Parathyroid adenoma (tissue), 2 donors: ENCODE measurements around the gene FCGR2B.
"Not testable (repeated sequence)": the region's sequence is repeated elsewhere in the genome, so short reads cannot be mapped to it uniquely, and the experiment has no call there.

ENCODE experiments used
- H2AFZ ChIP-seq: fragments of 300-600 bp; sonication (generic); one replicate; pipeline ENCODE4 v1.7.0; 2017; ENCODE audit warnings: antibody characterized with exemption, mild to moderate bottlenecking
- H3K27ac ChIP-seq: fragments of 300-600 bp; sonication (generic); one replicate; pipeline ENCODE4 v1.7.0; 2017
- H3K27me3 ChIP-seq: fragments of 300-600 bp; sonication (generic); one replicate; pipeline ENCODE4 v1.7.0; 2017; ENCODE audit warnings: low read length; ENCODE audit not compliant: control insufficient read depth, insufficient read depth
- H3K36me3 ChIP-seq: fragments of 300-600 bp; sonication (generic); one replicate; pipeline ENCODE4 v1.7.0; 2017; ENCODE audit warnings: low read length; ENCODE audit not compliant: control insufficient read depth, insufficient read depth
- H3K4me1 ChIP-seq: fragments of 300-600 bp; sonication (generic); one replicate; pipeline ENCODE4 v1.7.0; 2017; ENCODE audit warnings: control low read depth
- H3K4me2 ChIP-seq: fragments of 300-600 bp; sonication (generic); one replicate; pipeline ENCODE4 v1.7.0; 2017; ENCODE audit warnings: low read length
- H3K4me3 ChIP-seq: fragments of 300-600 bp; sonication (generic); one replicate; pipeline ENCODE4 v1.7.0; 2017; ENCODE audit warnings: low read depth, low read length
- H3K79me2 ChIP-seq: fragments of 300-600 bp; sonication (generic); one replicate; pipeline ENCODE4 v1.7.0; 2017; ENCODE audit warnings: control low read depth
- H3K9ac ChIP-seq: fragments of 300-600 bp; sonication (generic); one replicate; pipeline ENCODE4 v1.7.0; 2017; ENCODE audit warnings: mild to moderate bottlenecking
- H3K9me3 ChIP-seq: fragments of 300-600 bp; sonication (generic); one replicate; pipeline ENCODE4 v1.7.0; 2017; ENCODE audit warnings: low read length; ENCODE audit not compliant: control insufficient read depth
- CTCF ChIP-seq: fragments of 300-600 bp; sonication (generic); IDR thresholded peaks from one replicate; pipeline ENCODE4 v1.7.0; 2017; ENCODE audit warnings: antibody characterized with exemption, mild to moderate bottlenecking
- donor health status: primary hyperparathyroidism.

The FCGR2B gene

GRCh38 chr1:161688946-161689345 is 26.0 kb downstream of the FCGR2B start:
- Histone ChIP-seq H3K9ac (no peak overlapping the region), H3K4me3 (no peak overlapping the region), H2AFZ (no peak overlapping the region), H3K4me1 (no peaks in the 10 kb centered on the region), H3K27ac (no peak overlapping the region), H3K79me2 (no peaks in the 10 kb centered on the region), H3K36me3 (no peaks in the 10 kb centered on the region), H3K9me3 (no peaks in the 10 kb centered on the region), H3K4me2 (no peak overlapping the region), H3K27me3 (no peaks in the 10 kb centered on the region)
- TF ChIP-seq CTCF, result no peak

GRCh38 chr1:161691846-161692245 is 28.9 kb downstream of the FCGR2B start:
- no peaks in the 10 kb centered on the region for H3K4me1 ChIP-seq

GRCh38 chr1:161693020-161693712 is 30.2 kb downstream of the FCGR2B start:
- not testable (repeated sequence) for H3K27ac ChIP-seq, H3K79me2 ChIP-seq, H3K4me3 ChIP-seq, H3K4me1 ChIP-seq, H2AFZ ChIP-seq, H3K9me3 ChIP-seq, H3K4me2 ChIP-seq, H3K36me3 ChIP-seq, H3K9ac ChIP-seq, H3K27me3 ChIP-seq

More at GRCh38 chr1:161691846-161692245, 28.9 kb downstream of the FCGR2B start:
- H3K9me3 ChIP-seq, result no peaks in the 10 kb centered on the region
- H3K4me3 ChIP-seq, result no peak overlapping the region
- no peak overlapping the region for H3K4me2 ChIP-seq
- TF ChIP-seq CTCF, result no peak
- H3K36me3 ChIP-seq, result no peaks in the 10 kb centered on the region
- no peak overlapping the region for H3K27ac ChIP-seq
- no peak overlapping the region for H2AFZ ChIP-seq
- H3K9ac ChIP-seq, result no peak overlapping the region
- no peaks in the 10 kb centered on the region for H3K79me2 ChIP-seq
- no peaks in the 10 kb centered on the region for H3K27me3 ChIP-seq

GRCh38 chr1:161698302-161698701 is 35.4 kb downstream of the FCGR2B start:
- H3K27ac ChIP-seq, H2AFZ ChIP-seq: not testable (repeated sequence)

GRCh38 chr1:161702250-161702649 is 39.3 kb downstream of the FCGR2B start:
- TF ChIP-seq CTCF, result no peak
- H3K27ac ChIP-seq, result no peak overlapping the region
- no peaks in the 10 kb centered on the region for H3K79me2 ChIP-seq
- no peak overlapping the region for H3K9ac ChIP-seq
- no peaks in the 10 kb centered on the region for H3K36me3 ChIP-seq
- no peak overlapping the region for H3K4me2 ChIP-seq
- H3K4me1 ChIP-seq, result no peaks in the 10 kb centered on the region
- no peaks in the 10 kb centered on the region for H3K27me3 ChIP-seq
- no peaks in the 10 kb centered on the region for H3K9me3 ChIP-seq
- no peak overlapping the region for H2AFZ ChIP-seq
- no peak overlapping the region for H3K4me3 ChIP-seq

More at GRCh38 chr1:161698302-161698701, 35.4 kb downstream of the FCGR2B start:
- not testable (repeated sequence) for H3K36me3 ChIP-seq, H3K9ac ChIP-seq, H3K4me3 ChIP-seq, H3K27me3 ChIP-seq, H3K79me2 ChIP-seq, H3K9me3 ChIP-seq, H3K4me2 ChIP-seq, H3K4me1 ChIP-seq

- H3K79me2 ChIP-seq, result no peaks in the 10 kb centered on the region
- no peaks in the 10 kb centered on the region for H3K4me1 ChIP-seq
- no peaks in the 10 kb centered on the region for H3K9me3 ChIP-seq
- H3K27ac ChIP-seq, result no peak overlapping the region
- no peak for TF ChIP-seq CTCF
- H3K36me3 ChIP-seq, result no peaks in the 10 kb centered on the region
- H3K4me2 ChIP-seq, result no peak overlapping the region
- no peaks in the 10 kb centered on the region for H3K27me3 ChIP-seq
- H2AFZ ChIP-seq, result no peak overlapping the region
- no peak overlapping the region for H3K9ac ChIP-seq
- H3K4me3 ChIP-seq, result no peak overlapping the region
These were observed 42.6 kb downstream of the FCGR2B start for GRCh38 chr1:161705537-161705936.
